Keratinocyte (primary cell): ENCODE results near the gene CYP27B1. TPM values are rescaled to one million over a fixed set of nuclear protein-coding genes. Genes with fewer than 3 reads are reported as not detected.
A peak's percentile ranks its signal among the peaks of the same experiment; 100 is the strongest.

ENCODE experiments used
- DNase-seq: peaks from one replicate; pipeline ENCODE4 v3.0.0-alpha.2; 2011; ENCODE audit warnings: low read depth, missing footprints, low spot score
- FAIRE-seq: peaks from 2 replicates; lab custom pipeline; 2011; peaks lifted over from hg19 to GRCh38; lab: Jason Lieb, UNC
- H2AFZ ChIP-seq: 2 replicates; pipeline ENCODE4 v1.6.0; 2012; ENCODE audit warnings: low read length, control low read depth, inconsistent platforms; ENCODE audit not compliant: control insufficient read depth
- H3K27ac ChIP-seq: 2 replicates; pipeline ENCODE4 v1.5.1; 2011; ENCODE audit warnings: low read length; ENCODE audit not compliant: control insufficient read depth, insufficient read depth
- H3K27me3 ChIP-seq: 3 replicates; pipeline ENCODE4 v1.6.0; 2011; ENCODE audit warnings: low read length; ENCODE audit not compliant: control insufficient read depth, insufficient read depth; ENCODE audit errors: extremely low read depth
- H3K36me3 ChIP-seq, 2 experiments: 2 replicates in 1 of 2; 3 replicates in 1 of 2; pipeline ENCODE4 v1.5.1; 2011; ENCODE audit warnings: low read length in 2 of 2, mild to moderate bottlenecking in 1 of 2; ENCODE audit not compliant: control insufficient read depth in 2 of 2, insufficient read depth in 2 of 2; ENCODE audit errors: extremely low read depth in 1 of 2
- H3K4me1 ChIP-seq: 3 replicates; pipeline ENCODE4 v1.5.1; 2011; ENCODE audit warnings: low read length; ENCODE audit not compliant: control insufficient read depth, insufficient read depth; ENCODE audit errors: extremely low read depth
- H3K4me2 ChIP-seq: 3 replicates; pipeline ENCODE4 v1.6.0; 2011; ENCODE audit warnings: low read depth, low read length; ENCODE audit not compliant: control insufficient read depth, insufficient read depth; ENCODE audit errors: extremely low read depth
- H3K4me3 ChIP-seq, 3 experiments: fragments of 200-600 bp in 1 of 3; sonication (generic) in 1 of 3; 2 replicates in 2 of 3; 3 replicates in 1 of 3; pipeline ENCODE4 v1.5.1; 2011 to 2016; ENCODE audit warnings: low read length in 3 of 3, mild to moderate bottlenecking in 3 of 3, control low read depth in 2 of 3, inconsistent platforms in 1 of 3, low read depth in 1 of 3, mixed read lengths in 1 of 3, mixed run types in 1 of 3, moderate library complexity in 1 of 3; ENCODE audit not compliant: control insufficient read depth in 2 of 3, insufficient read depth in 2 of 3; ENCODE audit errors: extremely low read depth in 1 of 3
- H3K79me2 ChIP-seq: 2 replicates; pipeline ENCODE4 v1.6.0; 2012; ENCODE audit warnings: low read length; ENCODE audit not compliant: control insufficient read depth, insufficient read depth
- H3K9ac ChIP-seq: 3 replicates; pipeline ENCODE4 v1.6.0; 2011; ENCODE audit warnings: low read length; ENCODE audit not compliant: control insufficient read depth, insufficient read depth; ENCODE audit errors: extremely low read depth
- H3K9me1 ChIP-seq: 3 replicates; pipeline ENCODE4 v1.6.0; 2011; ENCODE audit warnings: low read length; ENCODE audit not compliant: control insufficient read depth, insufficient read depth; ENCODE audit errors: extremely low read depth
- H3K9me3 ChIP-seq: 2 replicates; pipeline ENCODE4 v1.5.1; 2012; ENCODE audit warnings: low read depth, low read length; ENCODE audit not compliant: control insufficient read depth
- H4K20me1 ChIP-seq: 3 replicates; pipeline ENCODE4 v1.6.0; 2011; ENCODE audit warnings: low read length; ENCODE audit not compliant: control insufficient read depth, insufficient read depth; ENCODE audit errors: extremely low read depth
- EZH2 ChIP-seq: IDR thresholded peaks from one replicate; pipeline ENCODE4 v1.6.1; 2012; ENCODE audit warnings: inconsistent platforms, mild to moderate bottlenecking, low read length, moderate library complexity
- dilution Hi-C: fragments of 300-500 bp; cut with MboI; formaldehyde crosslinking; loops from one replicate; pipeline ENCODE4 v1.7.0; 2020; ENCODE audit warnings: low sequenced_read_pairs; ENCODE audit not compliant: extremely low pct_ligation_motif_present
- polyA plus RNA-seq, 5 experiments: library from polyadenylated mRNA; depleted of rRNA in 3 of 5; stranded (reverse) in 3 of 5; stranded (forward) in 1 of 5; unstranded in 1 of 5; fragments of >200 nt; gene quantifications; 1 replicate in 1 of 5; 2 replicates in 3 of 5; 3 replicates in 1 of 5; pipeline versions ENCODE4 v1.2.1 to v1.2.3, GENCODE V29; 2011 to 2012; ENCODE audit warnings: missing spikeins in 2 of 5, low read depth in 1 of 5, low replicate concordance in 1 of 5
- TF ChIP-seq, protein P1 (sequence below), 3 experiments: IDR thresholded peaks in 1 of 3; conservative IDR thresholded peaks in 1 of 3; optimal IDR thresholded peaks in 1 of 3; 2 replicates in 2 of 3; 3 replicates in 1 of 3; pipeline versions ENCODE3 to v1.5.1; 2011; ENCODE audit warnings: low read length in 3 of 3, mild to moderate bottlenecking in 3 of 3, moderate library complexity in 2 of 3, control low read depth in 1 of 3, inconsistent platforms in 1 of 3; ENCODE audit not compliant: insufficient read depth in 2 of 3; ENCODE audit errors: extremely low read depth in 1 of 3

Gene CYP27B1
- polyA plus RNA-seq, 1 donor (not counting 4 experiments of a cell fraction or from before 2014, with no cell fraction given): 33.6 TPM

DNA sequence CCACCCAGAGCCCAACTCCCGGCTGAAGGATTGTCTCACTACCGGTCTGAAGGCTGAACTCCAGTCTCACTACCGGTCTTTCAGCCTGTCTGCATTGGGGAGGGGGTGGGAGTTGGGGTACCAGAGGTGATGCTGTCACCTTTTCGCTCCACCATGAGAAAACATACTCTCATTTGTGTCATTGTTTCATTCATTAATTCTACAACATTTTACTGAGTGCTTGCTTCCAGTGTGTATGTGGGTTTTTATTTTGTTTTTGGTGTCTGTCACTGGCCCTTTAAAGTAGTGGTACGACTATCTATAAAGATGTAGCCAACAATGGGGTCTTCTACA, 14.2 kb downstream of the CYP27B1 start:
- Histone ChIP-seq H3K4me2 (peak overlapping the region; percentile 99), H3K79me2 (peaks cover 19% of the 10 kb centered on the region), H3K36me3 (peaks cover 7 to 26% of the 10 kb centered on the region in 2 experiments), H2AFZ (peak overlapping the region; percentile 82), H3K4me1 (peaks cover 39% of the 10 kb centered on the region), H3K9me1 (no peaks in the 10 kb centered on the region), H3K9me3 (no peaks in the 10 kb centered on the region), H4K20me1 (no peaks in the 10 kb centered on the region), H3K27ac (peak overlapping the region; percentile 67), H3K4me3 (peak overlapping the region; percentile 58 to 90 (median 61)), H3K27me3 (no peaks in the 10 kb centered on the region), H3K9ac (peak overlapping the region; percentile 47)
- no peak for DNase-seq
- FAIRE-seq: no peak
- dilution Hi-C loops: no loop called here
- TF ChIP-seq, protein P1, sequence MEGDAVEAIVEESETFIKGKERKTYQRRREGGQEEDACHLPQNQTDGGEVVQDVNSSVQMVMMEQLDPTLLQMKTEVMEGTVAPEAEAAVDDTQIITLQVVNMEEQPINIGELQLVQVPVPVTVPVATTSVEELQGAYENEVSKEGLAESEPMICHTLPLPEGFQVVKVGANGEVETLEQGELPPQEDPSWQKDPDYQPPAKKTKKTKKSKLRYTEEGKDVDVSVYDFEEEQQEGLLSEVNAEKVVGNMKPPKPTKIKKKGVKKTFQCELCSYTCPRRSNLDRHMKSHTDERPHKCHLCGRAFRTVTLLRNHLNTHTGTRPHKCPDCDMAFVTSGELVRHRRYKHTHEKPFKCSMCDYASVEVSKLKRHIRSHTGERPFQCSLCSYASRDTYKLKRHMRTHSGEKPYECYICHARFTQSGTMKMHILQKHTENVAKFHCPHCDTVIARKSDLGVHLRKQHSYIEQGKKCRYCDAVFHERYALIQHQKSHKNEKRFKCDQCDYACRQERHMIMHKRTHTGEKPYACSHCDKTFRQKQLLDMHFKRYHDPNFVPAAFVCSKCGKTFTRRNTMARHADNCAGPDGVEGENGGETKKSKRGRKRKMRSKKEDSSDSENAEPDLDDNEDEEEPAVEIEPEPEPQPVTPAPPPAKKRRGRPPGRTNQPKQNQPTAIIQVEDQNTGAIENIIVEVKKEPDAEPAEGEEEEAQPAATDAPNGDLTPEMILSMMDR (optimal IDR thresholded peaks at IDR 0.05 in 1 of 3, IDR thresholded peaks at IDR 0.05 in 1 of 3, conservative IDR thresholded peaks at IDR 0.05 in 1 of 3; ENCODE audit: extremely low read depth in 1 of 3, insufficient read depth in 2 of 3, low read length in 3 of 3): no peak

- Histone ChIP-seq H3K36me3 (peaks cover 10 to 26% of the 10 kb centered on the region in 2 experiments), H3K4me1 (peaks cover 39% of the 10 kb centered on the region), H3K27me3 (no peaks in the 10 kb centered on the region), H3K4me2 (peak within 1 kb of the TSS; percentile 99), H3K9me3 (no peaks in the 10 kb centered on the region), H3K79me2 (peaks cover 19% of the 10 kb centered on the region), H3K9ac (peak within 1 kb of the TSS; percentile 94), H2AFZ (peak within 1 kb of the TSS; percentile 82), H3K4me3 (peak within 1 kb of the TSS; percentile 61 to 90 (median 89)), H4K20me1 (no peaks in the 10 kb centered on the region), H3K27ac (peak within 1 kb of the TSS; percentile 90), H3K9me1 (no peaks in the 10 kb centered on the region)
- FAIRE-seq: peak; percentile 74
- DNase-seq: peak; percentile 97
- no peak for TF ChIP-seq EZH2
- TF ChIP-seq, protein P1 (optimal IDR thresholded peaks at IDR 0.05 in 1 of 3, IDR thresholded peaks at IDR 0.05 in 1 of 3, conservative IDR thresholded peaks at IDR 0.05 in 1 of 3; ENCODE audit: extremely low read depth in 1 of 3, insufficient read depth in 2 of 3, low read length in 3 of 3): no peak
- dilution Hi-C loops: no loop called here
These were observed 14.8 kb downstream of the CYP27B1 start, which contains the start of gene CDK4 for GRCh38 chr12:57751788-57752667. CDK4 (minus strand) TSS chr12:57752310; CDS start chr12:57751717, 593 bp downstream.
